Measurements from ENCODE around the gene MZF1. TPM values are rescaled to one million over a fixed set of nuclear protein-coding genes. Genes with fewer than 3 reads are reported as not detected.

Gene MZF1
- total and polyA plus RNA-seq, 9 of the 15 experiments (the other 6 are each of a cell fraction or from before 2014, with no cell fraction given): 0.31 to 29.3 (median 11.5) TPM

DNA sequence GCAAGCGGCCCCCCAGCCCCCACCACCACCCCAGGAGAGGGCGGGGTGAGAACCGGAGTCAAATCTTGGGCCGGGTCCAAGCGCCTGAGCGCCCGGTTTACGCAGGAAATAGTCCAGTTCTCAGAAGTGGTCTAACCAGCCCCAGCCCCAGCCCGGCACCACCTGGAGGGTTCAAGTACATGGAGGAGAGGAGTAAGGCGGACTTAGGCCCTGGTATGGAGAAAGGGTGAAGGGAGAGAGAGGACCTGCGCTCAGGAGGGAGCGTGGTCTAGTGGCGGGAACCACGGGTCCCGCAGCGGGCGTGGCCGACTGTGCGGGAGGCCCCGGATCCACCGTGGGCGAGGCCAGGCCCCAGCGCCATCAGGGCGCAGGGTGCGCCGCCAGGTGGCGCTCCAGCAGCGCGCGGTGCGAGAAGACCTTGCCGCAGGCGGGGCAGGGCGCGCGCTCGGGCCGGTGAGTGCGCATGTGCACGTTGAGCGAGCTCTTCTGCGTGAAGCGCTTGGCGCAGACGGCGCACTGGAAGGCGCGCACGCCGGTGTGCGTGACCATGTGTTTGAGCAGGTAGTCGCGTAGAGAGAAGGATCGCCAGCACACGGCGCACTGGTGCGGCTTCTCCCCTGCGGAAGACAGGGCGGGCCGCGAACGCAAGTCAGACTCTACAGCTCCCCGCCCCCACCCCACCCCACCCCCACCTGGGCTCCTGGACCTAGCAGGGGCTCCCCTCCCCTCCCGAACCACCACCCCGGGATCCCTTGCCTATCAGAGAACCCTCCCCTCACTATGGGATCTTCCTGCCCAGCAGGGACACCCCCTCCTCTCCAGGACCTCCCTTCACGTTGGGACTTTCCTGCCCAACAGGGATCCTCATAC, 59.2 kb downstream of the MZF1 start (continued):
- TF ChIP-seq E2F3 (CRISPR knock-in tag; IDR thresholded peaks at IDR 0.05) (0 out of 2 replicates have a peak, but pooled peaks have one; percentile 66), ZNF347 (CRISPR knock-in tag; IDR thresholded peaks at IDR 0.05; ENCODE audit: low read depth) (no peak), ZEB2 (IDR thresholded peaks at IDR 0.05) (0 out of 2 replicates have a peak, but pooled peaks have one; percentile 32), TCF3 (CRISPR knock-in tag; IDR thresholded peaks at IDR 0.05) (peak; percentile 48), CCNT2 (IDR thresholded peaks at IDR 0.05; ENCODE audit: borderline replicate concordance, extremely low read depth, insufficient read length, low read depth, low read length) (peak; percentile 69), NONO (IDR thresholded peaks at IDR 0.05; ENCODE audit: low read depth in 2 of 2, low read length in 1 of 2) (peak in 1 of 2 experiments; percentile 86; a peak in 2 of 4 replicates), OTX1 (CRISPR knock-in tag; IDR thresholded peaks at IDR 0.05) (no peak), HDAC1 (IDR thresholded peaks at IDR 0.05) (peak in 1 of 2 experiments; percentile 26; a peak in 1 of 4 replicates), CBX1 (IDR thresholded peaks at IDR 0.05; ENCODE audit: low read depth) (peak; percentile 33; the same call in 1 of the 2 replicates)
- TF ChIP-seq, protein P1, sequence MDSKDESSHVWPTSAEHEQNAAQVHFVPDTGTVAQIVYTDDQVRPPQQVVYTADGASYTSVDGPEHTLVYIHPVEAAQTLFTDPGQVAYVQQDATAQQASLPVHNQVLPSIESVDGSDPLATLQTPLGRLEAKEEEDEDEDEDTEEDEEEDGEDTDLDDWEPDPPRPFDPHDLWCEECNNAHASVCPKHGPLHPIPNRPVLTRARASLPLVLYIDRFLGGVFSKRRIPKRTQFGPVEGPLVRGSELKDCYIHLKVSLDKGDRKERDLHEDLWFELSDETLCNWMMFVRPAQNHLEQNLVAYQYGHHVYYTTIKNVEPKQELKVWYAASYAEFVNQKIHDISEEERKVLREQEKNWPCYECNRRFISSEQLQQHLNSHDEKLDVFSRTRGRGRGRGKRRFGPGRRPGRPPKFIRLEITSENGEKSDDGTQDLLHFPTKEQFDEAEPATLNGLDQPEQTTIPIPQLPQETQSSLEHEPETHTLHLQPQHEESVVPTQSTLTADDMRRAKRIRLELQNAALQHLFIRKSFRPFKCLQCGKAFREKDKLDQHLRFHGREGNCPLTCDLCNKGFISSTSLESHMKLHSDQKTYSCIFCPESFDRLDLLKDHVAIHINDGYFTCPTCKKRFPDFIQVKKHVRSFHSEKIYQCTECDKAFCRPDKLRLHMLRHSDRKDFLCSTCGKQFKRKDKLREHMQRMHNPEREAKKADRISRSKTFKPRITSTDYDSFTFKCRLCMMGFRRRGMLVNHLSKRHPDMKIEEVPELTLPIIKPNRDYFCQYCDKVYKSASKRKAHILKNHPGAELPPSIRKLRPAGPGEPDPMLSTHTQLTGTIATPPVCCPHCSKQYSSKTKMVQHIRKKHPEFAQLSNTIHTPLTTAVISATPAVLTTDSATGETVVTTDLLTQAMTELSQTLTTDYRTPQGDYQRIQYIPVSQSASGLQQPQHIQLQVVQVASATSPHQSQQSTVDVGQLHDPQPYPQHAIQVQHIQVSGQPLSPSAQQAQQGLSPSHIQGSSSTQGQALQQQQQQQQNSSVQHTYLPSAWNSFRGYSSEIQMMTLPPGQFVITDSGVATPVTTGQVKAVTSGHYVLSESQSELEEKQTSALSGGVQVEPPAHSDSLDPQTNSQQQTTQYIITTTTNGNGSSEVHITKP (IDR thresholded peaks at IDR 0.05; ENCODE audit: partially characterized antibody): peak; percentile 25
- TF ChIP-seq, protein P2, sequence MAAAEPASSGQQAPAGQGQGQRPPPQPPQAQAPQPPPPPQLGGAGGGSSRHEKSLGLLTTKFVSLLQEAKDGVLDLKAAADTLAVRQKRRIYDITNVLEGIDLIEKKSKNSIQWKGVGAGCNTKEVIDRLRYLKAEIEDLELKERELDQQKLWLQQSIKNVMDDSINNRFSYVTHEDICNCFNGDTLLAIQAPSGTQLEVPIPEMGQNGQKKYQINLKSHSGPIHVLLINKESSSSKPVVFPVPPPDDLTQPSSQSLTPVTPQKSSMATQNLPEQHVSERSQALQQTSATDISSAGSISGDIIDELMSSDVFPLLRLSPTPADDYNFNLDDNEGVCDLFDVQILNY (CRISPR knock-in tag; IDR thresholded peaks at IDR 0.05): 0 out of 2 replicates have a peak, but pooled peaks have one; percentile 29
- TF ChIP-seq, protein P3, sequence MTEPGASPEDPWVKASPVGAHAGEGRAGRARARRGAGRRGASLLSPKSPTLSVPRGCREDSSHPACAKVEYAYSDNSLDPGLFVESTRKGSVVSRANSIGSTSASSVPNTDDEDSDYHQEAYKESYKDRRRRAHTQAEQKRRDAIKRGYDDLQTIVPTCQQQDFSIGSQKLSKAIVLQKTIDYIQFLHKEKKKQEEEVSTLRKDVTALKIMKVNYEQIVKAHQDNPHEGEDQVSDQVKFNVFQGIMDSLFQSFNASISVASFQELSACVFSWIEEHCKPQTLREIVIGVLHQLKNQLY (CRISPR knock-in tag; conservative IDR thresholded peaks at IDR 0.05): 0 out of 4 replicates have a peak, but pooled peaks of 1 of the 2 experiments have one; percentile 60
- TF ChIP-seq, protein P4, sequence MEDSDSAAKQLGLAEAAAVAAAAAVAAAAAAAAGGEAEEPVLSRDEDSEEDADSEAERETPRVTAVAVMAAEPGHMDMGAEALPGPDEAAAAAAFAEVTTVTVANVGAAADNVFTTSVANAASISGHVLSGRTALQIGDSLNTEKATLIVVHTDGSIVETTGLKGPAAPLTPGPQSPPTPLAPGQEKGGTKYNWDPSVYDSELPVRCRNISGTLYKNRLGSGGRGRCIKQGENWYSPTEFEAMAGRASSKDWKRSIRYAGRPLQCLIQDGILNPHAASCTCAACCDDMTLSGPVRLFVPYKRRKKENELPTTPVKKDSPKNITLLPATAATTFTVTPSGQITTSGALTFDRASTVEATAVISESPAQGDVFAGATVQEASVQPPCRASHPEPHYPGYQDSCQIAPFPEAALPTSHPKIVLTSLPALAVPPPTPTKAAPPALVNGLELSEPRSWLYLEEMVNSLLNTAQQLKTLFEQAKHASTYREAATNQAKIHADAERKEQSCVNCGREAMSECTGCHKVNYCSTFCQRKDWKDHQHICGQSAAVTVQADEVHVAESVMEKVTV (CRISPR knock-in tag; IDR thresholded peaks at IDR 0.05): peak; percentile 46; the same call in 1 of the 2 replicates
- TF ChIP-seq, protein P5, sequence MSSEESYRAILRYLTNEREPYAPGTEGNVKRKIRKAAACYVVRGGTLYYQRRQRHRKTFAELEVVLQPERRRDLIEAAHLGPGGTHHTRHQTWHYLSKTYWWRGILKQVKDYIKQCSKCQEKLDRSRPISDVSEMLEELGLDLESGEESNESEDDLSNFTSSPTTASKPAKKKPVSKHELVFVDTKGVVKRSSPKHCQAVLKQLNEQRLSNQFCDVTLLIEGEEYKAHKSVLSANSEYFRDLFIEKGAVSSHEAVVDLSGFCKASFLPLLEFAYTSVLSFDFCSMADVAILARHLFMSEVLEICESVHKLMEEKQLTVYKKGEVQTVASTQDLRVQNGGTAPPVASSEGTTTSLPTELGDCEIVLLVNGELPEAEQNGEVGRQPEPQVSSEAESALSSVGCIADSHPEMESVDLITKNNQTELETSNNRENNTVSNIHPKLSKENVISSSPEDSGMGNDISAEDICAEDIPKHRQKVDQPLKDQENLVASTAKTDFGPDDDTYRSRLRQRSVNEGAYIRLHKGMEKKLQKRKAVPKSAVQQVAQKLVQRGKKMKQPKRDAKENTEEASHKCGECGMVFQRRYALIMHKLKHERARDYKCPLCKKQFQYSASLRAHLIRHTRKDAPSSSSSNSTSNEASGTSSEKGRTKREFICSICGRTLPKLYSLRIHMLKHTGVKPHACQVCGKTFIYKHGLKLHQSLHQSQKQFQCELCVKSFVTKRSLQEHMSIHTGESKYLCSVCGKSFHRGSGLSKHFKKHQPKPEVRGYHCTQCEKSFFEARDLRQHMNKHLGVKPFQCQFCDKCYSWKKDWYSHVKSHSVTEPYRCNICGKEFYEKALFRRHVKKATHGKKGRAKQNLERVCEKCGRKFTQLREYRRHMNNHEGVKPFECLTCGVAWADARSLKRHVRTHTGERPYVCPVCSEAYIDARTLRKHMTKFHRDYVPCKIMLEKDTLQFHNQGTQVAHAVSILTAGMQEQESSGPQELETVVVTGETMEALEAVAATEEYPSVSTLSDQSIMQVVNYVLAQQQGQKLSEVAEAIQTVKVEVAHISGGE (CRISPR knock-in tag; IDR thresholded peaks at IDR 0.05): peak in 1 of 3 experiments; percentile 74; a peak in 1 of 6 replicates

Data from K562 (cell line).